A673 (cell line): ENCODE data around the gene RNMT. TPM values are rescaled to one million over a fixed set of nuclear protein-coding genes. Genes with fewer than 3 reads are reported as not detected.
"Not testable (repeated sequence)": the region's sequence is repeated elsewhere in the genome, so short reads cannot be mapped to it uniquely, and the experiment has no call there.

Source experiments
- Bru-seq: library from RNA; stranded (reverse); fragments of 400-500 nt; gene quantifications from one replicate; lab custom pipeline; 2021; lab: Mats Ljungman, UMichigan
- BruChase-seq, 2 experiments: library from RNA; stranded (reverse); fragments of 400-500 nt; gene quantifications; one replicate each; lab custom pipeline; 2021; lab: Mats Ljungman, UMichigan
- BruUV-seq: library from RNA; stranded (reverse); fragments of 400-500 nt; replicated peaks from 2 replicates; lab custom pipeline; 2021; lab: Mats Ljungman, UMichigan
- CTCF ChIA-PET: fragments of 300-600 bp; sonication (Branson Sonifier 250); formaldehyde crosslinking; loops from one replicate; lab custom pipeline; 2022; ENCODE audit warnings: antibody characterized with exemption; lab: Charles Lee
- POLR2A ChIA-PET: fragments of 300-600 bp; sonication (Branson Sonifier 250); formaldehyde crosslinking; loops from one replicate; lab custom pipeline; 2022; ENCODE audit warnings: antibody characterized with exemption; ENCODE audit not compliant: low non-redundant PET; lab: Charles Lee
- DNase-seq: peaks from one replicate; pipeline ENCODE4 v3.0.0-alpha.2; 2015; ENCODE audit warnings: low spot score
- H3K27ac ChIP-seq: fragments of 200-600 bp; sonication (generic); 2 replicates; pipeline ENCODE4 v1.5.1; 2016; ENCODE audit warnings: mixed run types, low read depth, mild to moderate bottlenecking, mixed read lengths, antibody characterized with exemption, low read length; ENCODE audit not compliant: poor library complexity, severe bottlenecking
- H3K27me3 ChIP-seq: fragments of 200-600 bp; sonication (generic); replicated peaks from 2 replicates; pipeline ENCODE4 v1.6.1; 2017; ENCODE audit warnings: mixed run types, low read depth, mild to moderate bottlenecking, mixed read lengths, antibody characterized with exemption, low read length; ENCODE audit not compliant: insufficient read depth, poor library complexity
- H3K36me3 ChIP-seq: fragments of 200-600 bp; sonication (generic); 2 replicates; pipeline ENCODE4 v1.6.1; 2016; ENCODE audit warnings: mixed run types, mild to moderate bottlenecking, mixed read lengths, antibody characterized with exemption, low read length; ENCODE audit not compliant: insufficient read depth, poor library complexity, severe bottlenecking
- H3K4me1 ChIP-seq: fragments of 200-600 bp; sonication (generic); 2 replicates; pipeline ENCODE4 v1.6.1; 2017; ENCODE audit warnings: mixed run types, mild to moderate bottlenecking, mixed read lengths, antibody characterized with exemption, low read length; ENCODE audit not compliant: insufficient read depth, poor library complexity, severe bottlenecking
- H3K4me3 ChIP-seq: fragments of 200-600 bp; sonication (generic); 2 replicates; pipeline ENCODE4 v1.5.1; 2016; ENCODE audit warnings: low read depth, mixed run types, mild to moderate bottlenecking, mixed read lengths, low read length; ENCODE audit not compliant: poor library complexity, severe bottlenecking
- H3K9me3 ChIP-seq: fragments of 200-600 bp; sonication (generic); 2 replicates; pipeline ENCODE4 v1.6.1; 2016; ENCODE audit warnings: mixed run types, low read depth, mild to moderate bottlenecking, mixed read lengths, antibody characterized with exemption, low read length; ENCODE audit not compliant: poor library complexity, severe bottlenecking
- EZH2 ChIP-seq: fragments of 200-600 bp; sonication (generic); IDR thresholded peaks from 2 replicates; pipeline ENCODE4 v1.6.1; 2017; ENCODE audit warnings: borderline replicate concordance, low read depth, mild to moderate bottlenecking, mixed read lengths, antibody characterized with exemption, low read length; ENCODE audit not compliant: poor library complexity, severe bottlenecking
- intact Hi-C: fragments of 100-400 bp; cut with micrococcal nuclease; formaldehyde crosslinking; loops from one replicate; pipeline ENCODE4 v1.10.0; 2022; ENCODE audit not compliant: unreplicated experiment
- long read RNA-seq: library from polyadenylated mRNA; stranded (forward); transcript quantifications from one replicate; pipeline ENCODE4 v2.0.0, GENCODE V29; 2022
- total RNA-seq: library from RNA; stranded (reverse); gene quantifications from 2 replicates; pipeline ENCODE4 v1.2.3, GENCODE V29; 2021
- TF ChIP-seq, protein P1 (sequence below): fragments of 300-800, 200-600 bp; sonication (generic); conservative IDR thresholded peaks from 2 replicates; pipeline ENCODE4 v1.5.1; 2017; ENCODE audit warnings: low read depth, mild to moderate bottlenecking, antibody characterized with exemption, low read length, moderate library complexity, mixed read lengths

RNMT gene
- total RNA-seq (31.4 and 37.8 TPM in 2 replicates), Bru-seq, nascent RNA (percentile 84 among the genes with signal in this experiment), BruChase-seq, experiment 1, labeled RNA remaining after a 2-hour chase (percentile 88 among the genes with signal in this experiment), BruChase-seq, experiment 2, labeled RNA remaining after a 6-hour chase (percentile 77 among the genes with signal in this experiment)
- long read RNA-seq, full-length matches to known transcripts, result 23 of 35 reads
- long read RNA-seq, partial matches to known transcripts, result 5 of 35 reads
- long read RNA-seq, other reads (novel, unspliced or antisense), result 7 of 35 reads

DNA sequence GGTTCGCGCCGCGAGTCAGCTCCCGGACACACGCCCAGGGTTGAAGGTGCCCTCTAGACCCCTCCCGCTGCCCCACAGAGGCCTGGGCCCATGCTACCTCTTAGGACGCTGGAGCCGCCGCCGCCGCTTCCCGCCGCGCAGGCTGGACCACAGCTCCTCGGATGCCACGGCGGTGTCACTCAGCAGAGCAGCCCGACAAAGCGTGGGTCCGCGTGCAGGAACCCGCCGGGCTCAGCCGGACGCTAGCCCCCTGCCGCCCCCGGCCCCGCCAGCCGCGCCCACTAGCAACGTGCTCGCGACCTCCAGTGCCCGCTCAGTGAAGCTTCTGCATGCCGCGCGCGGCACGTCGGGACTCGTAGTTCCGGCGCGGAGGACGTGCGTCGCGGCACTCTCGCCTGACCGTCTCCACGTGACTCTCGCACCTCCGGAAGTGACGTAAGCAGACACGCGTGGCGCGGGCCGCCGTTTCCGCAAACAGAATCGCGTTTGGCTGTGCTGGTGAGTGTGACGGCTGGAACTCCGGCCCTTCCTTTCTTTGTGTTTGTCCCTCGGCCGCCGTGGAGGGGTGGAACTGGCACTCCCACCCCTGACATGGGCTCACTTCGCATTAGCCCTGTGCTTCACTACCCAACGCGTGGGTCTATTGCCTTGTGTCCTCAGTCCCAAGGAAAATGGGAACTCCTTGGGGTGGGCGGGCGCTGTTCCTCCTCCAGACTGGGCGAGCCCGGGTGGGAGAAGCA lies at the start of gene RNMT, which contains the start of gene FAM210A:
RNMT (plus strand) TSS at position 442 of the 740 bp plus-strand sequence. CDS start 4,845 bp downstream, outside the sequence.
FAM210A (minus strand) TSS at position 327 of the 740 bp plus-strand sequence. CDS start 44,481 bp downstream, outside the sequence.
- intact Hi-C loops, result loop anchor here (1.0 kb wide), 1 partner anchor 12 kb away; no protein-coding TSS in a partner anchor
- peak within 1 kb of the TSS; percentile 95 for H3K27ac ChIP-seq

DNA sequence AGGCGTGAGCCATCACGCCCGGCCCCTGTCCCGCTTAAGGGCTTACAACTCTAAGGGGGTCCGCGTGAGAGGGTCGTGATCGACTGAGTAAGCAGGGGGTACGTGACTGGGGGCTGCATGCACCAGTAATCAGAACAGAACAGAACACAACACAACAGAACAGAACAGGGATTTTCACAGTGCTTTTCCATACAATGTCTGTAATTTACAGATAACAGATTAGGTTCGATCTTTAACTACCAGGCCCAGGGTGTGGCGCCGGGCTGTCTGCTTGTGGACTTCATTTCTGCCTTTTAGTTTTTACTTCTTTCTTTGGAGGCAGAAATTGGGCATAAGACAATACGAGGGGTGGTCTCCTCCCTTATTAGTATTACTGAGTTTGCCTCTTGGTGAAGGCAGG lies 49.1 kb upstream of the RNMT start:
- peaks cover 26% of the 10 kb centered on the region for H3K9me3 ChIP-seq
- BruUV-seq, DNase-seq, H3K36me3 ChIP-seq, H3K4me1 ChIP-seq, CTCF ChIA-PET, H3K27ac ChIP-seq, H3K4me3 ChIP-seq, H3K27me3 ChIP-seq, intact Hi-C loops, POLR2A ChIA-PET: not testable (repeated sequence)

More for the DNA sequence above, at the start of gene RNMT, which contains the start of gene FAM210A:
- TF ChIP-seq EZH2, result no peak
- TF ChIP-seq, protein P1, sequence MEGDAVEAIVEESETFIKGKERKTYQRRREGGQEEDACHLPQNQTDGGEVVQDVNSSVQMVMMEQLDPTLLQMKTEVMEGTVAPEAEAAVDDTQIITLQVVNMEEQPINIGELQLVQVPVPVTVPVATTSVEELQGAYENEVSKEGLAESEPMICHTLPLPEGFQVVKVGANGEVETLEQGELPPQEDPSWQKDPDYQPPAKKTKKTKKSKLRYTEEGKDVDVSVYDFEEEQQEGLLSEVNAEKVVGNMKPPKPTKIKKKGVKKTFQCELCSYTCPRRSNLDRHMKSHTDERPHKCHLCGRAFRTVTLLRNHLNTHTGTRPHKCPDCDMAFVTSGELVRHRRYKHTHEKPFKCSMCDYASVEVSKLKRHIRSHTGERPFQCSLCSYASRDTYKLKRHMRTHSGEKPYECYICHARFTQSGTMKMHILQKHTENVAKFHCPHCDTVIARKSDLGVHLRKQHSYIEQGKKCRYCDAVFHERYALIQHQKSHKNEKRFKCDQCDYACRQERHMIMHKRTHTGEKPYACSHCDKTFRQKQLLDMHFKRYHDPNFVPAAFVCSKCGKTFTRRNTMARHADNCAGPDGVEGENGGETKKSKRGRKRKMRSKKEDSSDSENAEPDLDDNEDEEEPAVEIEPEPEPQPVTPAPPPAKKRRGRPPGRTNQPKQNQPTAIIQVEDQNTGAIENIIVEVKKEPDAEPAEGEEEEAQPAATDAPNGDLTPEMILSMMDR, result no peak
- ChIA-PET CTCF (no interaction called here), POLR2A (no interaction called here)
- Histone ChIP-seq H3K36me3 (no peaks in the 10 kb centered on the region), H3K4me1 (no peaks in the 10 kb centered on the region), H3K4me3 (peak within 1 kb of the TSS; percentile 89), H3K27me3 (no peaks in the 10 kb centered on the region), H3K9me3 (no peaks in the 10 kb centered on the region)
- no TSS peak for BruUV-seq
- DNase-seq, result peak; percentile 97

DNA sequence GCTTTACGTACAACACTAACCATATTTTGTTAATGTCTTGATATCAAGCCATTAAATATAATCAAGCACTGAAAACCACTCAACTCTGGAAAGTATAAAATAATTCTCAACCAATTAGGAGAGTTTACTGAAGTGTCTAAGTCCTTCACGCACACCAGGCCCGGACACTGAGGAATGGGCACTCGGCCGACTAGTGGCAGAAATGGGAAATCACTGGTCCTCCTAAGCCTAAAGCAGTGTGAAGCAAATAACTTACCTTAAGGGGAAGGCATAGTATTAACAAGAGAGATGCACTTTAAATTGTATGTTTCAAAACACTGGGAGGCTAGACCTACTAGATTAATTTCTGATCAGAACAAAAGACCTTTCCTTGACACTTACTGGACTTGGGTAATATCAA lies 45.9 kb upstream of the RNMT start:
- CTCF ChIA-PET, result no interaction called here

More for the DNA sequence above, 45.9 kb upstream of the RNMT start:
- peaks cover 20% of the 10 kb centered on the region for H3K9me3 ChIP-seq
- H3K4me1 ChIP-seq, result no peaks in the 10 kb centered on the region
- no TSS peak for BruUV-seq
- DNase-seq, result no peak
- no peak for TF ChIP-seq EZH2
- TF ChIP-seq, protein P1, result peak; percentile 44; the same call in 1 of the 2 replicates
- intact Hi-C loops, result no loop called here
- no peak overlapping the region for H3K27ac ChIP-seq
- no peaks in the 10 kb centered on the region for H3K27me3 ChIP-seq
- POLR2A ChIA-PET, result no interaction called here
- H3K4me3 ChIP-seq, result no peak overlapping the region
- H3K36me3 ChIP-seq, result no peaks in the 10 kb centered on the region
